Measurements from ENCODE around the gene CCDC15.
A peak's percentile ranks its signal among the peaks of the same experiment; 100 is the strongest.

CCDC15 gene

DNA sequence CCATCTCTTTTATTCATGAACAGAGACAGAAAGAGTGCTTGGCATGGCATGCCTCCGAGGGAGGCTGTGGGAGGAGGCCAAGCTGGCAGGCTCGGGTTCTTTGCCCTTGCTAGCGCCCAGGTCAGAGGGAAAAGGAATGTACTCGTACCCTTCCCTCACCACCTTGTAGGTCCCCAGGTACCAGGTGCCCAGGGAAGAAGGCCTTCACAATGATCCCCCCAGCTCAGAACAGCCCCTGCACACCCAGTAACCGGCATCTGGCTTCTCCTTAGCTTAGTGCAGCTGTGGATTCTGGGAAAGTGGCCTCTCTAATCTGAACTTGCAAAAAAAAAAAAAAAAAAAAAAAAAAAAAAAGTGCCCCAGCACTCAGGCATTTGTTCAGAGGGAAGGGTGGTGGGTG lies 33.6 kb upstream of the CCDC15 start:
- TF ChIP-seq, protein P1, sequence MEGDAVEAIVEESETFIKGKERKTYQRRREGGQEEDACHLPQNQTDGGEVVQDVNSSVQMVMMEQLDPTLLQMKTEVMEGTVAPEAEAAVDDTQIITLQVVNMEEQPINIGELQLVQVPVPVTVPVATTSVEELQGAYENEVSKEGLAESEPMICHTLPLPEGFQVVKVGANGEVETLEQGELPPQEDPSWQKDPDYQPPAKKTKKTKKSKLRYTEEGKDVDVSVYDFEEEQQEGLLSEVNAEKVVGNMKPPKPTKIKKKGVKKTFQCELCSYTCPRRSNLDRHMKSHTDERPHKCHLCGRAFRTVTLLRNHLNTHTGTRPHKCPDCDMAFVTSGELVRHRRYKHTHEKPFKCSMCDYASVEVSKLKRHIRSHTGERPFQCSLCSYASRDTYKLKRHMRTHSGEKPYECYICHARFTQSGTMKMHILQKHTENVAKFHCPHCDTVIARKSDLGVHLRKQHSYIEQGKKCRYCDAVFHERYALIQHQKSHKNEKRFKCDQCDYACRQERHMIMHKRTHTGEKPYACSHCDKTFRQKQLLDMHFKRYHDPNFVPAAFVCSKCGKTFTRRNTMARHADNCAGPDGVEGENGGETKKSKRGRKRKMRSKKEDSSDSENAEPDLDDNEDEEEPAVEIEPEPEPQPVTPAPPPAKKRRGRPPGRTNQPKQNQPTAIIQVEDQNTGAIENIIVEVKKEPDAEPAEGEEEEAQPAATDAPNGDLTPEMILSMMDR (conservative IDR thresholded peaks at IDR 0.05; ENCODE audit: low read length): no peak
- no peak overlapping the region for H3K4me3 ChIP-seq (ENCODE audit: low read length)

DNA sequence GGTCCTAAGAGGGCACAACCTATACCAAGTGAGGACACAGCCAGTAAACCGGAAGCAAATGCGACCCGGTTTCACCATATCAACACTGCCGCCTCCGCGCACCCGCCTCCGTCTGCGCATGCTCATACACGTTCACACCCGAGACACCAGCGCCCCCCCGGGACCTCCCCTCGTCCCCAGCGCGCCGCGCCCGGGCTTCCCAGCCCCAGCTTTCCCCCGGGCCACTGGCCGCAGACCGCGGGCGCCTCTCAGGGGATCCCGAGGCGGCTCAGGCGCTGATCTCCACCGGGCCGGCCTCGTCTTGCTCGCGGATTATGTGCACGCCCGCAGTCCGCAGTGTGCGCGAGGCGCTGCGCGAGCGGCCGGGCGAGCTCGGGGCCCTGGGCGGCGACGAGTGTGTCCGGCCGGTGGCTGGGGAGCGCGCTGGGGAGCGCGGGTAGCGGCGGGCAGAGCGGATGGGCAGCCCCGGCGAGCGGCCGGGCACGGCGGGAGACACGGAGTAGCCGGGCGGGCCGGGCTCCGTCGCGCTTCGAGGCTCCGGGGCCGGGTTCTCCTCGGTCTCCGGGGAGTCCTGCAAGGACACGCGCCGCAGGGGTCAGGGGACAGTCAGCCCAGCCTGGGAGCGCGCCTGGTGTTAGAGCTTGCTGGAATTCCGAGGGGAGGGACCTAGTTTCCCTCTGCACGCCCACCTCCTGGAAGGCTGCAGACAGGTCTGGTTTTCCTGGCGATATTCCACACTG lies 33.0 kb upstream of the CCDC15 start:
- peak; percentile 56 for DNase-seq (ENCODE audit: low read depth)
- peak overlapping the region; percentile 37 for H3K4me3 ChIP-seq (ENCODE audit: low read length)
- TF ChIP-seq, protein P1 (conservative IDR thresholded peaks at IDR 0.05; ENCODE audit: low read length): no peak

More for the DNA sequence above, 33.6 kb upstream of the CCDC15 start:
- no peak for DNase-seq (ENCODE audit: low read depth)

DNA sequence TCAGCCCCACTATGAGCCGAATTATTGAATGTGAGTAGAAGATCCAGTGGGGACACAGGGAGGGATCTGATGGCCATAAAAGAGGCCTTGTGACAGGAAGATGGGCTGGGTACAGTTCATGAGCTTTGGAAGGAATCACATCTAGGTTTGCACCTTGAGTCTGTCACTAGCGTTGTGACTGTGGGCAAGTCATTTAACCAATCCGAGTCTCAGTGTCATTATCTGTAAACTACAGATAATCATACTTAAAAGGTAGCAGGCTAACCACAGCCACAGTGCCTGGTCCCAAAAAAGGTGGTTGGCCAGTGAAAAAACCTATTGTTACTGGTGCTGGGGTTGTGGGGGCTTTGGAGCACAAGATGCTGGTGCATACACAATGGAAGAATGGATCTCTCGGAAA lies 31.2 kb upstream of the CCDC15 start:
- no peak for DNase-seq (ENCODE audit: low read depth)
- H3K4me3 ChIP-seq (ENCODE audit: low read length): no peak overlapping the region
- TF ChIP-seq, protein P1 (conservative IDR thresholded peaks at IDR 0.05; ENCODE audit: low read length): no peak

DNA sequence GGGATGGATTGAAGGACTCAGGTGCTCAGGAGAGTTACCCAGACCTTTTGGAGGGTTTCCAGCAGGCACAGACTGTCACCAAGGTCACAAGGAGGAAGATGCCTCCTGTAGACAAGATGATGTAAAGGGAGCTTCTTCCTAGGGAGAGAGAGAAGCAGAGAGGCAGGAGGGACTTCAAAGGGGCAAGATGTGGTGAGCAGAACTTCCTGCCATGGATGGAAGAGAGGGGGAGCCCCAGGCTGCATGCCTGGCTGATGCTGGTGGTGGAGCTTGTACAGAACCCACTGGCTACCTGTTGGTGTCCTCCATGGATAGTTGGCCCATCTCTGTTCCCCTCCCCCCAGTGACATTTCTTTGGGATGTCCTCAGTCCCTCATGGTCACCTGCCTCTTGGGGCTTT lies 30.7 kb upstream of the CCDC15 start:
- no peak overlapping the region for H3K4me3 ChIP-seq (ENCODE audit: low read length)
- no peak for DNase-seq (ENCODE audit: low read depth)
- TF ChIP-seq, protein P1 (conservative IDR thresholded peaks at IDR 0.05; ENCODE audit: low read length): no peak

DNA sequence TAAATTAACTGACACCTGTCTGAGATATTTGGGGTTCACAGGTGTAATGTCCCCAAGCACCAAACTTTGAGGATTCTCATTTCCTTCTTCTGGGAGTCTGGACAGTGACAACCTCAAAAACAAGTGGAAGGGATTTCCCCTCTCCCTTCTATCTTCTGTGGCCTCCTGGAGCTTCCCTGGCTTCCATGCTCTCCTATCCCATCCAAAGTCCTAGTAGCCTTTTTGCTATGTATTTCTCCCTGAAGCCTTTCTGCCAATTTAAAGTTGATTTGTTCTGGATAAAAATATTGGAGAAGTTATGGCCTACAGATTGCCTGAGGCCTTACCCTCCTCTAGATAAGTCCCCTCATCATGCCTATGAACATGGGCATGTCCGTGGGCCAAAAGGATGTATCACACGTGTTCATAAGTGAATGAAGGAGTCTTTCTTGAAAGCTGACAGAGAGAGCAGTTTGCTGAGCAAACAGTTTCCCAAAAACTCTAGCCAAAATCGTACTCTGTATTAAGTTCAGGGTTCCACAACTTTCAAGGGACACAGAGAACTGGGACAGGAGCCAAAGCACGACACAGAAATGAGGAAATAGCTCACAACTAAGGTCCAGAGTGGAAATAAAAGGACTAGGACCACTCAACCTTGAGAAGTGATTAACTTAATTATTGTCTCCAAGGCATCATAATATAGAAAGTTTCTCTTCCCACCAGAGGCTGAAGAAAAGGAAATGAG lies 24.9 kb upstream of the CCDC15 start:
- H3K4me3 ChIP-seq (ENCODE audit: low read length): no peak overlapping the region
- TF ChIP-seq, protein P1 (conservative IDR thresholded peaks at IDR 0.05; ENCODE audit: low read length): no peak
- no peak for DNase-seq (ENCODE audit: low read depth)

DNA sequence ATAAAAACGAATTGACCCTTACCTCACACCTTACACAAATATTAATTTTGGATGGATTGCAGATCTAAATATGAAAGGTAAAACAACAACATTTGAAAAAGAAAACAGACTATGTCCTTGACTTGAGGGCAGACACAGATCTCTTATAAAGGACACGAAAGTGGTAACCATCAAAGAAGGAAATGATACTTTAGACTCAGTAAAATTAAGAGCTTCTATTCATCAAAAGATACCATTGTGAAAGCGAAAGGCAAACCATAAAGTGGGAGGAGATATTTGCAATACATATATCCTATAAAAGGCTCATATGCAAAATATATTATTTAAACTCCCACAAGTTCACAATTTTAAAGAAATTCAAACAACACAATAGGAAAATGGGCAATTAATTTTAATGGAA lies 23.2 kb upstream of the CCDC15 start:
- no peak for DNase-seq (ENCODE audit: low read depth)
- H3K4me3 ChIP-seq (ENCODE audit: low read length): no peak overlapping the region
- TF ChIP-seq, protein P1 (conservative IDR thresholded peaks at IDR 0.05; ENCODE audit: low read length): no peak

Measured in AG10803 (cell line).